HL-60 (cell line): ENCODE measurements around the gene DCDC1.
A peak's percentile ranks its signal among the peaks of the same experiment; 100 is the strongest.

Experiments
- DNase-seq, 2 experiments: peaks; one replicate each; pipeline ENCODE4 v3.0.0-alpha.2; 2010 to 2020; ENCODE audit warnings: low read depth in 1 of 2, low spot score in 1 of 2
- H3K27ac ChIP-seq: fragments of 250-450 bp; sonication (Bioruptor Pico); replicated peaks from 2 replicates; pipeline ENCODE4 v1.5.1; 2020; ENCODE audit warnings: mild to moderate bottlenecking, moderate library complexity
- H3K27me3 ChIP-seq: fragments of 250-450 bp; sonication (Bioruptor Pico); 2 replicates; pipeline ENCODE4 v1.5.1; 2021; ENCODE audit warnings: mild to moderate bottlenecking, moderate library complexity; ENCODE audit not compliant: insufficient read depth, poor library complexity, severe bottlenecking
- H3K4me3 ChIP-seq: replicated peaks from 2 replicates; pipeline ENCODE4 v1.5.1; 2011; ENCODE audit warnings: mild to moderate bottlenecking, control low read depth, low read length; ENCODE audit not compliant: insufficient read depth
- GABPA ChIP-seq: IDR thresholded peaks from 2 replicates; pipeline ENCODE4 v1.6.1; 2012; ENCODE audit warnings: low read depth
- POLR2AphosphoS5 ChIP-seq: IDR thresholded peaks from 2 replicates; pipeline ENCODE4 v1.6.1; 2012; ENCODE audit warnings: low read depth
- SPI1 ChIP-seq: IDR thresholded peaks from 2 replicates; pipeline ENCODE4 v1.6.1; 2012; ENCODE audit warnings: low read depth, mild to moderate bottlenecking, borderline replicate concordance
- TF ChIP-seq, protein P1 (sequence below): IDR thresholded peaks from 2 replicates; pipeline ENCODE4 v1.6.1; 2012; ENCODE audit warnings: low read depth; ENCODE audit not compliant: insufficient replicate concordance
- TF ChIP-seq, protein P2 (sequence below): IDR thresholded peaks from one replicate; pipeline ENCODE4 v1.5.1; 2011; ENCODE audit warnings: low read length, control low read depth, inconsistent platforms; ENCODE audit not compliant: insufficient read depth

Gene DCDC1

DNA sequence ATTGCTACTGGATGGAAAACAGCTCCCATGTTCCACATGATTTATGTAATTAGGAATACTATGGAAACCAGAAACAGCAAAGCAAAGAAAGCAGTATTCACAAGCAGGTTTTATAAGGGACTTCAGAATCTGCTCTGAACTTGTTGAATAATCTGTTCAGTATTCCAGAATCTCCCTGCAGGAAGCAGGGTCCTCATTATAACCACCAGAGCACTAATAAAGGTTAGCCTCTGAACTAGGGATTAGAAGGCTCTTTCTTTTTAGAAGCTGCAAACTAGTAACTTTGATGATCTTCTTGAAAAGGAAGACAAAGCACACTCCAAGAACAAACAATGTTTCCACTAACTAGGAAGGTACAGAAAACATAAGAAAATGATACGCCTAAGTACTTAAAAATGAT, 125.8 kb downstream of the DCDC1 start:
- TF ChIP-seq, protein P1, sequence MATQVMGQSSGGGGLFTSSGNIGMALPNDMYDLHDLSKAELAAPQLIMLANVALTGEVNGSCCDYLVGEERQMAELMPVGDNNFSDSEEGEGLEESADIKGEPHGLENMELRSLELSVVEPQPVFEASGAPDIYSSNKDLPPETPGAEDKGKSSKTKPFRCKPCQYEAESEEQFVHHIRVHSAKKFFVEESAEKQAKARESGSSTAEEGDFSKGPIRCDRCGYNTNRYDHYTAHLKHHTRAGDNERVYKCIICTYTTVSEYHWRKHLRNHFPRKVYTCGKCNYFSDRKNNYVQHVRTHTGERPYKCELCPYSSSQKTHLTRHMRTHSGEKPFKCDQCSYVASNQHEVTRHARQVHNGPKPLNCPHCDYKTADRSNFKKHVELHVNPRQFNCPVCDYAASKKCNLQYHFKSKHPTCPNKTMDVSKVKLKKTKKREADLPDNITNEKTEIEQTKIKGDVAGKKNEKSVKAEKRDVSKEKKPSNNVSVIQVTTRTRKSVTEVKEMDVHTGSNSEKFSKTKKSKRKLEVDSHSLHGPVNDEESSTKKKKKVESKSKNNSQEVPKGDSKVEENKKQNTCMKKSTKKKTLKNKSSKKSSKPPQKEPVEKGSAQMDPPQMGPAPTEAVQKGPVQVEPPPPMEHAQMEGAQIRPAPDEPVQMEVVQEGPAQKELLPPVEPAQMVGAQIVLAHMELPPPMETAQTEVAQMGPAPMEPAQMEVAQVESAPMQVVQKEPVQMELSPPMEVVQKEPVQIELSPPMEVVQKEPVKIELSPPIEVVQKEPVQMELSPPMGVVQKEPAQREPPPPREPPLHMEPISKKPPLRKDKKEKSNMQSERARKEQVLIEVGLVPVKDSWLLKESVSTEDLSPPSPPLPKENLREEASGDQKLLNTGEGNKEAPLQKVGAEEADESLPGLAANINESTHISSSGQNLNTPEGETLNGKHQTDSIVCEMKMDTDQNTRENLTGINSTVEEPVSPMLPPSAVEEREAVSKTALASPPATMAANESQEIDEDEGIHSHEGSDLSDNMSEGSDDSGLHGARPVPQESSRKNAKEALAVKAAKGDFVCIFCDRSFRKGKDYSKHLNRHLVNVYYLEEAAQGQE = no peak
- no peak for TF ChIP-seq GABPA
- TF ChIP-seq POLR2AphosphoS5 = no peak
- TF ChIP-seq, protein P2, sequence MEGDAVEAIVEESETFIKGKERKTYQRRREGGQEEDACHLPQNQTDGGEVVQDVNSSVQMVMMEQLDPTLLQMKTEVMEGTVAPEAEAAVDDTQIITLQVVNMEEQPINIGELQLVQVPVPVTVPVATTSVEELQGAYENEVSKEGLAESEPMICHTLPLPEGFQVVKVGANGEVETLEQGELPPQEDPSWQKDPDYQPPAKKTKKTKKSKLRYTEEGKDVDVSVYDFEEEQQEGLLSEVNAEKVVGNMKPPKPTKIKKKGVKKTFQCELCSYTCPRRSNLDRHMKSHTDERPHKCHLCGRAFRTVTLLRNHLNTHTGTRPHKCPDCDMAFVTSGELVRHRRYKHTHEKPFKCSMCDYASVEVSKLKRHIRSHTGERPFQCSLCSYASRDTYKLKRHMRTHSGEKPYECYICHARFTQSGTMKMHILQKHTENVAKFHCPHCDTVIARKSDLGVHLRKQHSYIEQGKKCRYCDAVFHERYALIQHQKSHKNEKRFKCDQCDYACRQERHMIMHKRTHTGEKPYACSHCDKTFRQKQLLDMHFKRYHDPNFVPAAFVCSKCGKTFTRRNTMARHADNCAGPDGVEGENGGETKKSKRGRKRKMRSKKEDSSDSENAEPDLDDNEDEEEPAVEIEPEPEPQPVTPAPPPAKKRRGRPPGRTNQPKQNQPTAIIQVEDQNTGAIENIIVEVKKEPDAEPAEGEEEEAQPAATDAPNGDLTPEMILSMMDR = no peak
- TF ChIP-seq SPI1 = no peak
- H3K27me3 ChIP-seq = peaks cover under 1% of the 10 kb centered on the region

DNA sequence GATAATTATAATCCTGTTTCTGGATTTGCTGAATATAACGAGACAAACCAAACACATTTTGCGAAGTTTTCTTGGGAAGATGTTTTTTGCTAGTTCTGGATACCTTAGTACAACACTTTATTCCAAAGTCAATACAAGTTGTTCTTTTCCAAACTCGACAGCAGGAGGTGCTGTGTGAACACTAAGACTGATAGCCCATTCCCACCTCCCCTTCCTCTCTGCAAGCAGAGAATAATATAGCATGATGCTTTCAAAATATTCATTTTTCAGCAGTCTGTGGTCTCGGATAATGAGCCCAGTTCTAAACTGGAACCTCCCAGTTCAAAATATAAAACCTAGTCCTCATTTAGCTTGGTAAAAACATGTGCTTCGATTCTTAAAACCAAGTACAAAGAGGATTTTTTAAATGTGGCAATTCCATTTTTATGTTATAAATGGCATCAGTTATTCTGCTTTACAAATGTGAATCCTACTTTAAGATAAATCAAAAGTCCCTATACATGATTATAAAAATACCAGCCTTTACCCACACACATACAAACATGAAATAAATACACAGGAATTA, 129.1 kb downstream of the DCDC1 start:
- Histone ChIP-seq H3K27me3 (no peaks in the 10 kb centered on the region), H3K27ac (no peak overlapping the region), H3K4me3 (no peak overlapping the region)
- DNase-seq = peak; percentile 15 to 32
- TF ChIP-seq, protein P2 = peak; percentile 23
- no peak for TF ChIP-seq POLR2AphosphoS5
- TF ChIP-seq, protein P1 = no peak
- no peak for TF ChIP-seq SPI1
- TF ChIP-seq GABPA = no peak

More for the DNA sequence above, 125.8 kb downstream of the DCDC1 start:
- DNase-seq = no peak
- Histone ChIP-seq H3K27ac (no peak overlapping the region), H3K4me3 (no peak overlapping the region)

DNA sequence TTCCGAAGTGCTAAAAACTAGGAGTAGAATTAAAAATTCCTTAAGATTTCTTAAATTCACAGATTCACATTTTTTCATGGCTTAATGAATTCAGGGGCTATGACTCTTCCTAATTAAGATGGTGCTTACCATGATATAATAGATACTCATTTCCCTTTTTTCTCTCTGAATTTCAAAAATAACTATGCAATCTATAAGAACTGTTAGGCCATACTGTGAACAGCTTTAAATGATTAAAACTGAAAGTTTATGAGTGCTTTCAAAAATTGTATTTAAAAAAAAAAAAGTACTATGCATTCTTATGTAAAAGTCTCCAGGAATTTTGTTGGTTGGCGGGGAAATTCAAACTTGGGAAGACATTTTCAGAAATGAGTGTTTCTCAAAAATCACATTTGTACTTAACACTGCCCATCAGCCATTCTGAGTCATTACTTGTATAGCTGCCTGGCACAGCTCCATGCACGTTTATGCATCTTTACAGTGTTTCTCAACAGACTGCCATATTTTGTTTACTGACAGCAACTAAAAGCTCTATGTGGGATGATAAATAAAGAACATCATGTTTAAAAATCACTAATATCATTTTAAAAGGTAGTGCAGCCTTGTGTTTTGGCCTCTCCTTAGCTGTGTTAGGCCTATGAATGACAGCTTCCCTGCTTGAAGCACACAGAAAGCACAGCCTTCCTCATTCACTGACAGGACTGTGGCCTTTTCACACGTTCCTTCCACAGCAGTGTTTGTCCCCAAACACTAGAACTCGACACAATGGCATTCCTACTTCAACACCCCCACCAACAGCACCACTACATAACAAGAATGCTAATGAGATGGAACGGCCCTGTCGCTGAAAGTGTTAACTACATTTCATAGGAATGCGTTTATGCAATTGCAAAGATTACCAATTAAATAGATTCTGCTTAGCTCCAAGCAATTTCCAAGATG, 131.4 kb downstream of the DCDC1 start:
- H3K27ac ChIP-seq = no peak overlapping the region
- H3K27me3 ChIP-seq = no peaks in the 10 kb centered on the region
- H3K4me3 ChIP-seq = no peak overlapping the region
- DNase-seq = no peak
- TF ChIP-seq, protein P2 = no peak
- TF ChIP-seq, protein P1 = no peak
- TF ChIP-seq POLR2AphosphoS5 (no peak), SPI1 (no peak), GABPA (no peak)
